CD14-positive monocyte (primary cell): Measurements from ENCODE around the gene TMEM132C. TPM values are rescaled to one million over a fixed set of nuclear protein-coding genes. Genes with fewer than 3 reads are reported as not detected.

Source experiments
- DNase-seq, 3 donors: peaks; one replicate each; pipeline ENCODE4 v3.0.0-alpha.2; 2011 to 2022
- H2AFZ ChIP-seq: 2 replicates; pipeline ENCODE4 v1.6.0; 2012; ENCODE audit warnings: mild to moderate bottlenecking, low read depth, low read length, inconsistent platforms; ENCODE audit not compliant: insufficient read depth, poor library complexity, severe bottlenecking
- H3K27ac ChIP-seq, 2 donors: 1 replicate in 1 of 2; 2 replicates in 1 of 2; pipeline ENCODE4 v1.5.1; 2012 to 2013; ENCODE audit warnings: low read length in 2 of 2, control low read depth in 1 of 2, inconsistent platforms in 1 of 2, low read depth in 1 of 2, mild to moderate bottlenecking in 1 of 2
- H3K27me3 ChIP-seq, 2 donors: one replicate each; pipeline versions ENCODE4 v1.6.0 to v1.6.1; 2011 to 2013; ENCODE audit warnings: low read length in 2 of 2; ENCODE audit not compliant: control insufficient read depth in 2 of 2, insufficient read depth in 2 of 2
- H3K36me3 ChIP-seq, 2 donors: replicated peaks in 1 of 2; 1 replicate in 1 of 2; 2 replicates in 1 of 2; pipeline versions ENCODE4 v1.5.1 to v1.6.1; 2012 to 2013; ENCODE audit warnings: low read length in 2 of 2, control low read depth in 1 of 2, inconsistent platforms in 1 of 2, mild to moderate bottlenecking in 1 of 2; ENCODE audit not compliant: insufficient read depth in 2 of 2, control insufficient read depth in 1 of 2
- H3K4me1 ChIP-seq, 2 donors: 1 replicate in 1 of 2; 2 replicates in 1 of 2; pipeline versions ENCODE4 v1.5.1 to v1.6.1; 2012 to 2013; ENCODE audit warnings: low read length in 2 of 2, control low read depth in 1 of 2, inconsistent platforms in 1 of 2, mild to moderate bottlenecking in 1 of 2, moderate library complexity in 1 of 2; ENCODE audit not compliant: insufficient read depth in 2 of 2, control insufficient read depth in 1 of 2
- H3K4me2 ChIP-seq: replicated peaks from 2 replicates; pipeline ENCODE3; 2012; ENCODE audit warnings: low read length, moderate library complexity, mild to moderate bottlenecking; ENCODE audit not compliant: poor library complexity, severe bottlenecking; ENCODE audit errors: extremely low read depth
- H3K4me3 ChIP-seq, 3 experiments: fragments of 200-600 bp in 1 of 3; sonication (generic) in 1 of 3; replicated peaks in 1 of 3; 1 replicate in 2 of 3; 2 replicates in 1 of 3; pipeline ENCODE4 v1.5.1; 2011 to 2013; ENCODE audit warnings: low read length in 3 of 3, mild to moderate bottlenecking in 3 of 3, control low read depth in 2 of 3, low read depth in 2 of 3, inconsistent platforms in 1 of 3, moderate library complexity in 1 of 3
- H3K79me2 ChIP-seq: 2 replicates; pipeline ENCODE4 v1.6.0; 2012; ENCODE audit warnings: mild to moderate bottlenecking, control low read depth, inconsistent platforms, low read length, moderate library complexity; ENCODE audit not compliant: insufficient read depth
- H3K9ac ChIP-seq: 2 replicates; pipeline ENCODE4 v1.6.0; 2017; ENCODE audit warnings: low read length, mild to moderate bottlenecking; ENCODE audit not compliant: insufficient read depth, poor library complexity, severe bottlenecking
- H3K9me3 ChIP-seq, 2 donors: replicated peaks in 1 of 2; 1 replicate in 1 of 2; 2 replicates in 1 of 2; pipeline versions ENCODE4 v1.5.1 to v1.6.1; 2012 to 2013; ENCODE audit warnings: low read length in 2 of 2, control low read depth in 1 of 2; ENCODE audit not compliant: control insufficient read depth in 1 of 2, insufficient read depth in 1 of 2
- H4K20me1 ChIP-seq: 2 replicates; pipeline ENCODE4 v1.6.0; 2012; ENCODE audit warnings: mild to moderate bottlenecking, low read length, control low read depth, moderate library complexity; ENCODE audit not compliant: insufficient read depth
- H3K27ac Mint-ChIP-seq, 7 donors: one replicate each; pipeline ENCODE4 v1.8.0; 2020; ENCODE audit warnings: mild to moderate bottlenecking in 7 of 7, mixed read lengths in 7 of 7, moderate library complexity in 6 of 7, inconsistent platforms in 2 of 7
- H3K27me3 Mint-ChIP-seq, 3 donors: one replicate each; pipeline ENCODE4 v1.8.0; 2021 to 2022; ENCODE audit warnings: low read depth in 3 of 3, mild to moderate bottlenecking in 3 of 3, mixed read lengths in 3 of 3, moderate library complexity in 3 of 3, inconsistent platforms in 1 of 3
- H3K36me3 Mint-ChIP-seq, 2 donors: one replicate each; pipeline ENCODE4 v1.8.0; 2020; ENCODE audit warnings: mixed read lengths in 2 of 2, inconsistent platforms in 1 of 2, mild to moderate bottlenecking in 1 of 2
- H3K4me1 Mint-ChIP-seq: one replicate; pipeline ENCODE4 v1.8.0; 2020; ENCODE audit warnings: mild to moderate bottlenecking, mixed read lengths
- H3K4me3 Mint-ChIP-seq, 2 donors: one replicate each; pipeline ENCODE4 v1.8.0; 2020; ENCODE audit warnings: mild to moderate bottlenecking in 2 of 2, mixed read lengths in 2 of 2, moderate library complexity in 1 of 2
- H3K9me3 Mint-ChIP-seq, 7 donors: one replicate each; pipeline ENCODE4 v1.8.0; 2020 to 2022; ENCODE audit warnings: mixed read lengths in 7 of 7, mild to moderate bottlenecking in 6 of 7, moderate library complexity in 6 of 7, inconsistent platforms in 2 of 7
- CTCF ChIP-seq: fragments of 200-600 bp; IDR thresholded peaks from one replicate; pipeline ENCODE4 v1.8.0; 2022; ENCODE audit warnings: antibody characterized with exemption, mild to moderate bottlenecking
- WGBS: methylation state at CpG from one replicate; pipeline ENCODE4 v1.1.5; 2013; ENCODE audit warnings: missing lambda C conversion rate; ENCODE audit not compliant: insufficient coverage; 5-methylcytosine and 5-hydroxymethylcytosine counted together
- intact Hi-C, 2 donors: fragments of 100-400 bp; cut with micrococcal nuclease; formaldehyde crosslinking; loops; one replicate each; pipeline versions ENCODE4 v1.15.0 to v1.15.1; 2023
- polyA plus RNA-seq, 3 donors: library from polyadenylated mRNA; depleted of rRNA in 1 of 3; unstranded in 2 of 3; stranded (reverse) in 1 of 3; fragments of 300-500 nt in 2 of 3; fragments of >200 nt in 1 of 3; fragmentation: Illumina TruSeq in 2 of 3; gene quantifications; 1 replicate in 2 of 3; 2 replicates in 1 of 3; pipeline ENCODE4 v1.2.3, GENCODE V29; 2012 to 2021

The TMEM132C gene
- polyA plus RNA-seq, 3 donors = not detected

GRCh38 chr12:128709660-128710059, 442.7 kb downstream of the TMEM132C start:
- no peaks in the 10 kb centered on the region for H4K20me1 ChIP-seq
- no peaks in the 10 kb centered on the region for H3K4me1 ChIP-seq
- Mint-ChIP-seq H3K36me3 (no peaks in the 10 kb centered on the region), H3K27ac (no peak overlapping the region), H3K4me3 (no peak overlapping the region), H3K27me3 (peaks cover 0 to 1% (median 1%) of the 10 kb centered on the region in 3 donors), H3K4me1 (no peaks in the 10 kb centered on the region), H3K9me3 (peaks cover 0 to 6% (median 3%) of the 10 kb centered on the region in 7 donors)
- TF ChIP-seq CTCF = no peak
- H3K4me2 ChIP-seq = no peak overlapping the region
- H3K36me3 ChIP-seq = no peaks in the 10 kb centered on the region
- H3K9ac ChIP-seq = no peak overlapping the region
- no peak overlapping the region for H3K4me3 ChIP-seq
- 100% methylated on average over 1 of the region's 5 CpGs for WGBS
- no peak overlapping the region for H3K27ac ChIP-seq
- H2AFZ ChIP-seq = no peak overlapping the region
- H3K27me3 ChIP-seq = no peaks in the 10 kb centered on the region
- DNase-seq = no peak
- intact Hi-C loops = no loop called here
- no peaks in the 10 kb centered on the region for H3K9me3 ChIP-seq
- no peaks in the 10 kb centered on the region for H3K79me2 ChIP-seq

- Histone ChIP-seq H4K20me1 (no peaks in the 10 kb centered on the region), H3K79me2 (no peaks in the 10 kb centered on the region), H3K27ac (no peak overlapping the region), H3K4me2 (no peak overlapping the region), H3K4me1 (no peaks in the 10 kb centered on the region), H2AFZ (no peak overlapping the region), H3K9ac (no peak overlapping the region), H3K9me3 (no peaks in the 10 kb centered on the region), H3K4me3 (no peak overlapping the region), H3K27me3 (no peaks in the 10 kb centered on the region), H3K36me3 (no peaks in the 10 kb centered on the region)
- intact Hi-C loops = no loop called here
- Mint-ChIP-seq H3K27me3 (peaks cover 0 to 2% (median 1%) of the 10 kb centered on the region in 3 donors), H3K4me1 (no peaks in the 10 kb centered on the region), H3K9me3 (peaks cover 0 to 6% (median 0%) of the 10 kb centered on the region in 7 donors), H3K4me3 (no peak overlapping the region), H3K36me3 (no peaks in the 10 kb centered on the region), H3K27ac (no peak overlapping the region)
- WGBS = no CpG with 5 or more reads among the region's 9 CpGs
- no peak for TF ChIP-seq CTCF
- no peak for DNase-seq
Observed at GRCh38 chr12:128711486-128711885, 444.5 kb downstream of the TMEM132C start.
